Mononuclear cell (primary cell): Measurements from ENCODE around the gene GUCA2B. TPM values are rescaled to one million over a fixed set of nuclear protein-coding genes. Genes with fewer than 3 reads are reported as not detected.

Source experiments
- H3K27me3 ChIP-seq: 2 replicates; pipeline ENCODE4 v1.6.0; 2011; ENCODE audit warnings: low read length, control low read depth; ENCODE audit not compliant: insufficient read depth
- H3K4me1 ChIP-seq: 2 replicates; pipeline ENCODE4 v1.5.1; 2011; ENCODE audit warnings: mild to moderate bottlenecking, low read length, control low read depth; ENCODE audit not compliant: insufficient read depth
- H3K4me3 ChIP-seq: 2 replicates; pipeline ENCODE4 v1.5.1; 2011; ENCODE audit warnings: mild to moderate bottlenecking, low read length, moderate library complexity
- H3K9me3 ChIP-seq: 2 replicates; pipeline ENCODE4 v1.5.1; 2011; ENCODE audit warnings: low read depth, mild to moderate bottlenecking, control low read depth, low read length
- total RNA-seq: library from RNA; depleted of rRNA; stranded (reverse); fragments of >200 nt; gene quantifications from one replicate; pipeline ENCODE4 v1.2.3, GENCODE V29; 2012

Gene GUCA2B
- total RNA-seq, 1 donor, result not detected

DNA sequence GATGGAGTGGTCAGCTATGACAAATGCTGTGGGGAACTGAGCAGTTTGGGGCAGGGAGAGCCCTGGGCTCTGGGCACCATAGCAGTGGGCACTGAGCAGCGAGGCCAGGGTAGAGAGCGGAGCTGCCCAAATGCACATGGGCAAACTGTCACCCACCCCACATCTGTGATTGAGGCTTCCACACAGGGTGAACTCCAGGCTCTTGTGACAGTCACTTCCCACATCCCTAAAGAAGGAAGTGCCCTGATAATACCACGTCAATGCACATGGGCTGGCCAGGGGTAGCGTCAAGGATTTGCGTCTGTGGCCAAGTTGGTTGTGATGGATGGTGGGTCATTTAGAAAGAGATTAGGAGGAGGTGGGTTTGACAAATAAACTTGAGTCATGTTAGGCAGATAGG, 2.6 kb upstream of the GUCA2B start:
- H3K4me3 ChIP-seq, result no peak overlapping the region
- H3K9me3 ChIP-seq, result no peaks in the 10 kb centered on the region
- no peaks in the 10 kb centered on the region for H3K4me1 ChIP-seq
- H3K27me3 ChIP-seq, result no peaks in the 10 kb centered on the region

DNA sequence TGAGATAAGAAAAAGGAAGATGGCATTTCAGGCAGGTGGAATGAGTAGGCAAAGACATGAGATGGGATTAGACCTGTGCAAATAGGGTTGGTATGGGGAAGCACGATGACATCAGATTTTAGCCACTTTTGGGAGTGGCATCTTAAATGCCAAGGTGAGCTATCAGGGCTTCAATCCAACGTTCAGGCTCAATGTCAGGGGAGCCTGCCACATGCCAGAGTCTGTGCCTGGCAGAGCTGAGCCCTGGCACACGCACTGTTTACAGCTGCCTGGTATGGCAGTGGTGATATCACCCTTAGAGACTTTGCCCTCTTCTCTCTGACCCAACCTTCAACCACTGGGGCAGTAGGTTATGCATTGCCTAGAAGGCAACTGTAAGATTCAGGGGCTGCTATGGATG, 1.1 kb upstream of the GUCA2B start:
- H3K9me3 ChIP-seq, result no peaks in the 10 kb centered on the region

DNA sequence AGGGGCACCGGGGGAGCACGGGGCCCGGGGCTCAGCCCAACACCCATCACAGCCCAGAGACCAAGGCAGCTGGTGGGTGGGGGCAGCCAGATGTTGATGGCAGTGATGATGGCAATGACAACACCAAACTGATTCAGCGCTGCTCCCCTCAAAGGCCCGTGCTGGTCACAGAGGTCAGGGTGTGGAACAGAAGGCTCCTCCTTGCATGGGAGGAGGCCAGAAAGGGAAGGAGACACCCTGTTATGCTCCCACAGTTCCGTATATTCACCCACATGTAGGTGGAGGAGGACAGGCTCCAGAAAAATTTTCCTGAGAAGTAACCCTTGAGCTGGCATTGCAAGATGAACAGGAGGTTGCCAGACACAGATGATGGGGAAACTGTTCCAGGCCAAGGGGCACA, 414 bp downstream of the GUCA2B start:
- no peaks in the 10 kb centered on the region for H3K9me3 ChIP-seq
- H3K27me3 ChIP-seq, result no peaks in the 10 kb centered on the region
- no peak overlapping the region for H3K4me3 ChIP-seq
- no peaks in the 10 kb centered on the region for H3K4me1 ChIP-seq

More for the DNA sequence above, 1.1 kb upstream of the GUCA2B start:
- H3K4me1 ChIP-seq, result no peaks in the 10 kb centered on the region
- no peak overlapping the region for H3K4me3 ChIP-seq
- no peaks in the 10 kb centered on the region for H3K27me3 ChIP-seq

DNA sequence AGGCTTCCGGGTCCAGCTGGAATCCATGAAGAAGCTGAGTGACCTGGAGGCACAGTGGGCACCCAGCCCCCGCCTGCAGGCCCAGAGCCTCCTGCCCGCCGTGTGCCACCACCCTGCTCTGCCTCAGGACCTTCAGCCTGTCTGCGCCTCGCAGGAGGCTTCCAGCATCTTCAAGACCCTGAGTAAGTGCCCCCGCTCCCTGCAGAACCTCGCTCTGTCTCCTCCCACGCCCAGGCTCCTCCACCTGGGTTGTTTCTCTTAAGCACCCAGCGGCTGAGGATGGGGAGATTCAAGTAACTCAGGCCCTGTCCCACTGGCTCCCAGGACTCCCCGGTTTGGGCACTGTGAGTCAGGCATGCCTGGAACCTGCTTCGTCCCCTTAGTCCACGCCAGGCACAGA, 1.5 kb downstream of the GUCA2B start:
- H3K27me3 ChIP-seq, result no peaks in the 10 kb centered on the region
- no peaks in the 10 kb centered on the region for H3K9me3 ChIP-seq
- H3K4me1 ChIP-seq, result no peaks in the 10 kb centered on the region
- no peak overlapping the region for H3K4me3 ChIP-seq

DNA sequence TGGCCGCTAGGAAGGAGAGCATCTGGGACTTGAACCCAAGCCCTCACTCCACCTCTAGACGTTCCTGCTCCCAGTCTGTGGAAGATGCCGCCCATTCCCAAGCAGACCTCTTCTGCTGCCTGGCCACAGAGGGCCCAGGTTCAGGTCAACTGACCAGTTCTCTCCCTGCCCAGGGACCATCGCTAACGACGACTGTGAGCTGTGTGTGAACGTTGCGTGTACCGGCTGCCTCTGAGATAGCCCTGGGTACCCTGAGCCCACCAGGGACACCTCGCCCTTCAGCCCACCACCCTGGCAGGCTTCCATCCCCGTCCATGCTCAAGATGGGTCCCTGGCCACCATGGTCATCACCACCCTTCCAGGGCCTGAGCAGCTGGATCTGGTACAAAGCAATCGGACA, 2.2 kb downstream of the GUCA2B start:
- Histone ChIP-seq H3K27me3 (no peaks in the 10 kb centered on the region), H3K9me3 (peaks cover 2% of the 10 kb centered on the region), H3K4me3 (no peak overlapping the region), H3K4me1 (no peaks in the 10 kb centered on the region)

DNA sequence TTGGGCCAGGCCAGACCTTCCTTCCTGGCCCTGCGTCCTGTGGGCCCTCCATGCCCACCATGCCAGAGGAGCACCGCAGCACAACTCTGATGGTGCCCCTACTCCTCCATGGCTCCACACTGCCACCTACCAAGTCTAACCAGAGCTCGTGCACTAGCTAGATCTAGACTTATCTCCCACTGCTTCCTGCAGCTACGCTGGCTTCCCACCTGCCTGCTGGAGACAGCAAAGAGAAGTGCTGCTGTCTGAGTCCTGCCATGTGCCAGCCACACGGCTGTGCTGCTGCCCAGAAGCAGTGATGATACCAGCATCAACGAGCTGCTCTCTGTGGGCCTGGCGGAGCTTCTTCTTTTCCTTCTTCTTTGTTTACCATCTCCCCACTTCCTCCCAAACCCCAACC, 4.5 kb downstream of the GUCA2B start:
- H3K27me3 ChIP-seq, result no peaks in the 10 kb centered on the region
- no peaks in the 10 kb centered on the region for H3K4me1 ChIP-seq
- H3K4me3 ChIP-seq, result no peak overlapping the region
- peaks cover 11% of the 10 kb centered on the region for H3K9me3 ChIP-seq

DNA sequence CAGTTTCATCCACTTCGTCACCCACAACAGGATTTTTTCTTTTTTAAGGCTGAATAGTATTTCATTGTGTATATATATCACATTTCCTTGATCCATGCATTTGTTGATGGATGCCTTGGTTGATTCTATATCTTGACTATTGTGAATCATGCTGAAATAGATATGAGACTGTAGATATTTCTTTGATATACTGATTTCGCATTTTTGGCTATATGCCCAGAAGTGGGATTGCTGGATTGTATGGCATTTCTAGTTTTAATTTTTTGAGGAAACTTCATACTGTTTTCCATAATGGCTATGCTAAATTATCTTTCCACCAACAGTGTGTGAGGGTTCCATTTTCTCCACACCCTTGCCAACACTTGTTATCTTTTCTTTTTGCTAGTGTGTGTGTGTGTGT, 5.0 kb downstream of the GUCA2B start:
- H3K27me3 ChIP-seq, result no peaks in the 10 kb centered on the region
- H3K4me3 ChIP-seq, result no peak overlapping the region
- H3K4me1 ChIP-seq, result no peaks in the 10 kb centered on the region
- peaks cover 11% of the 10 kb centered on the region for H3K9me3 ChIP-seq

DNA sequence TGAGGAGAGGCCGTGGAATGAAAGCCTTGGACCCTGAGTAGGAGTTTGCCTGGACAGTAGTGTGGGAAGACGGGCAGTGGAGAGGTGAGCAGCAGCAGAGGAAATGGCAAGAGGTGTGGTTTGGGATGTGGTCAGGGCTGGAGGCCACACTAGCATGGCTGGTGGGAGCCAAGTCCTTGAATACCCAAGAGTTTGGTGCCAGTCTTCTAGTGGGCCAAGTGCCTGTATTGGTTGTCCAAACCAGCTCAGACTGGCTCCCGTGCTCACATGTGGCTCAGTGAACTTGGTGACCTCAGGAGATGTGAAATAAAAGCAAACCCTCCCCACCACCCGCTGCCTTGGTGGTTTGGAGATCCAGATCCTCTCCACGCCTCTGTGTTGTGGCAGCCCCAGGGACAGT, 9.0 kb downstream of the GUCA2B start:
- H3K4me1 ChIP-seq, result no peaks in the 10 kb centered on the region
- H3K4me3 ChIP-seq, result no peak overlapping the region
- H3K9me3 ChIP-seq, result peaks cover 11% of the 10 kb centered on the region
- no peaks in the 10 kb centered on the region for H3K27me3 ChIP-seq

DNA sequence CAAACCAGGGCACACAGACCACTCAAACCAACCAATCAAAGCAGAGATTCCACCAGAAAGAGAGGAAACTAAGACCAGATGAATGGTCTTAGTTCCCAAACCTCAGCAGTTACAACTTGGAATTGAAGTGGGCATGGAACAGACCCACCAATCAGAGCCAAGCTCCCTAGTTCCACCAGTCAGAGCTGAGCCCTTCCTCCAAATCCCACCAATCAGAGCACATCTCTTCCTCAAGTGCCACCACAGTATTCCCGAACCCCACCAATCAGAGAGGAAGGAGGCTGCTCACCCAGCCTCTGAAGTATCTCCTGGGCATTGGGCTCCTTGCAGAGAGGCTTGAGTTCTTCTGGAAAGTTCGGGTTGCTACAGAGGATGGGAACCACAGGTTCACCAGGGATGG, 9.9 kb downstream of the GUCA2B start:
- no peaks in the 10 kb centered on the region for H3K4me1 ChIP-seq
- peaks cover 11% of the 10 kb centered on the region for H3K9me3 ChIP-seq
- no peaks in the 10 kb centered on the region for H3K27me3 ChIP-seq
- no peak overlapping the region for H3K4me3 ChIP-seq

DNA sequence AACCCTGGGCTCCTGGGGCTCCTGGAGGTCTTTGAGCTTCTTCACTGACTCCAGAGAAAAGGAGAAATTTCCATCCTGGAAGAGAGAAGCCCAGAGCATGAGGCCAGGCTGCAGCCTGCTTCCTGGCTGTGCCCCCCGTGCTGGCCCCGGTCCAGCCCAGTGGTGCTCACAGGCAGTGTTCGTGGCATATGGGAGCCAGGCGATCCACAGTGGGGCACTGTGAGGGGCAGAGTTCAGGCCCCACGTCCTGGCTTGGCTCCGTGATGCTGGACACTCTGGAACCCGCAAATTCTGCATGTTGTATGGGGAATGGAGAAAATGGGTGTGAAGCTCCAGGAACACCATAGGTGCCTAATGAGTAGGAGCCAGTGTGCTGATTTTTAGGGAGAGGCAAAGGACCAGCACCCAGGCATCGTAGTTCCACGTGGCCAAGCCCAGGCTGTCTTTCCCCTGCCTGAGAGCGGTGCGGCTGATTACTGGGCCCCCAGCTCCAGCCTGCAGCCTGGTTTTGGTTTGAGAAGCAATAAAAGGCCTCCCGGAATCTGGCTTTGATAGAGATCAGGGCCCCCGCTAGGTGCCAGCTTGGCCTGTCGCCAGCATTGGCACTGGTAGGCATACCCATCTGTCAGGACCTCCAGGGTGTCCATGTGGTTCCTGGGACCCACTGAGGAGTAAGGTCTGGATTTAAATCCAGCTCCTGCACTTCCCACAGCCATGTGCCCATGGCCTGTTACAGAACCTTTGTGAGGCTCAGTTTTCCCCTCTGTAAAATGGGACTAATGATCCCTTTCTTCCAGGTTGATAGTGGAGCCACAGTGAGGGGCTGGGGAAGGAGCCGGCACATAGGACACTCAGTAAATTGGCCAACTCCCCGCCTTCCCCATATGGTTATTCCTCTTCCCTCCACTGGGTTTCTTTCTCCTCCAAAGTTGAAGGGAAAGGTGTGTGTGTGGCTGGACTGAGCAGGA, 10.6 kb downstream of the GUCA2B start:
- H3K4me3 ChIP-seq, result no peak overlapping the region
- H3K4me1 ChIP-seq, result no peaks in the 10 kb centered on the region
- H3K9me3 ChIP-seq, result peaks cover 11% of the 10 kb centered on the region
- no peaks in the 10 kb centered on the region for H3K27me3 ChIP-seq

DNA sequence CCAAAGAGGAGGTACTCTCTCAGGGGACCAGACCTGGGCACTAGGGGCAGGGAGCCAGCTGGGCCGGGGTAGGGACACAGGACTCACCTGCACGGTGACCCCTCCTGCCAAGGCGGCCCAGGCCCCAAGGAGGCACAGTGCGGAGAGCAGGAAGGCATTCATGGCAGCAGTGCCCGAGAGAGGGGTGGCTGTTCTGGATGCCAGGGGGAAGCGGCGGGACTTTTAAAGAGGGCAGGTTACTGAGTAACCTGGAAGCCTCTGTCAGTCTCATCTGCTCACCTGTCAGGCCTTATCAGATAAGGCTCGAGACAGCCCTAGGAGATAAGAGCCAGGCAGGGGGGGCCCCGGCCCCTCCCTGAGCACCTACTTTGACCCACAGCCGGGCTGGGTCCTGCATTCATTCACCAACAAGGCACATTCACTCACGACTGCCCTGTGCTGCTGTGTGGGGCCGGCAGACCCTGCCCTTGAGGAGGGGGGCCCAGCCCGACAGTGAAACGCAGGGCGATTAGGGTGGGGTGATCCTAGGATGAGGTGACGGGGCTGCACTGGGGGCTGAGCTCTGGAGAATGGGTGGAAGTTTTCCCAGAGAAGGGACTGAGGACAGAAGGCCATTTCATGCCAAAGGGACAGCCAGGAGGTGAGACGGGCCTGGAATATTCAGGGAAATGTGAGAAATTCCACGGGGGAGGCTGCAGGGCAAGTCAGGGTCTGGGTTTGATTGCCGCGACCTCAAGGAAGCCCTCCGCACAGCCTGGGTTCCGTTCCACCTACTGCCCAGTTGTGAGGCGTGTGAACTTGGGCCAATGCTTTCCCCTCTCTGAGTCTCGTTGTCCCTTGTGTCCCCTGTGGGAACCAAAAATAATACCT, 11.6 kb downstream of the GUCA2B start, which contains the start of gene GUCA2A:
Gene GUCA2A, minus strand, starts transcription at position 195 of the 870 bp plus-strand sequence. Its CDS starts 33 bp downstream, at position 162.
- H3K9me3 ChIP-seq, result peaks cover 11% of the 10 kb centered on the region
- no peaks in the 10 kb centered on the region for H3K4me1 ChIP-seq
- H3K27me3 ChIP-seq, result no peaks in the 10 kb centered on the region
- no peak within 1 kb of the TSS for H3K4me3 ChIP-seq

DNA sequence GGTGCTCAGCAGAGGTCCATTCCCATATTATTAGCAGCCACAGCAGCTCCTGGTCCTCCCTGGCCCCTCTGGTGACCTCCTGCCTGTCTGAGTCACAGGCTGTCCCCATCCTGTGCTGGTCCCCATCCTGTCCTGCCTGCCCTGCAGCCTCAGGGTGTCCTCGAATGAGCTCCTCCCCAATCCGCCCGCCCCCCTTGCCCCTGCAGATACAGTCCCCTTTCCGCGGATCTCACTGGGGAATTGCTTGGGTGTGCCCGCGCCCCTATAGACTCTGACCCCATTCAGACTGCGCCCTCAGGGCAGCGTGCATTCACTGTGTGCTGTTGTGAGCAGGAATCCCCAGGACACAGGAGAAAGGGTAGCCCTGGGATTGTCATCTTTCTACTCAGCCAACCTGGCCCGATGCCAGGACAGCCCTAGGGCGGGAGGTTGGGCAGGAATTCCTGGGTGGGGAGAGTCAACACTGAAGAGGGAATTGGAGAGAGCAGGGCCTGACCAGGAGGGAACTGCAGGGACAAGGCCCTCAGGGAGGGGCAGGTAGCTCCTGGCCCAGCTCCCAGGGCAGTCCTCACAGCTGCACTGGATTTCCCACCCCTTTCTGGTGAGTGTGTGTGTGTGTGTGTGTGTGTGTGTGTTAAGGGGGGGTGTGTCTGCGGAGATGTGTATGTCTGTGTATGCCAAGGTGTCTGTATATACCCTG, 12.5 kb downstream of the GUCA2B start:
- Histone ChIP-seq H3K27me3 (no peaks in the 10 kb centered on the region), H3K9me3 (peaks cover 6% of the 10 kb centered on the region), H3K4me1 (no peaks in the 10 kb centered on the region), H3K4me3 (no peak overlapping the region)

DNA sequence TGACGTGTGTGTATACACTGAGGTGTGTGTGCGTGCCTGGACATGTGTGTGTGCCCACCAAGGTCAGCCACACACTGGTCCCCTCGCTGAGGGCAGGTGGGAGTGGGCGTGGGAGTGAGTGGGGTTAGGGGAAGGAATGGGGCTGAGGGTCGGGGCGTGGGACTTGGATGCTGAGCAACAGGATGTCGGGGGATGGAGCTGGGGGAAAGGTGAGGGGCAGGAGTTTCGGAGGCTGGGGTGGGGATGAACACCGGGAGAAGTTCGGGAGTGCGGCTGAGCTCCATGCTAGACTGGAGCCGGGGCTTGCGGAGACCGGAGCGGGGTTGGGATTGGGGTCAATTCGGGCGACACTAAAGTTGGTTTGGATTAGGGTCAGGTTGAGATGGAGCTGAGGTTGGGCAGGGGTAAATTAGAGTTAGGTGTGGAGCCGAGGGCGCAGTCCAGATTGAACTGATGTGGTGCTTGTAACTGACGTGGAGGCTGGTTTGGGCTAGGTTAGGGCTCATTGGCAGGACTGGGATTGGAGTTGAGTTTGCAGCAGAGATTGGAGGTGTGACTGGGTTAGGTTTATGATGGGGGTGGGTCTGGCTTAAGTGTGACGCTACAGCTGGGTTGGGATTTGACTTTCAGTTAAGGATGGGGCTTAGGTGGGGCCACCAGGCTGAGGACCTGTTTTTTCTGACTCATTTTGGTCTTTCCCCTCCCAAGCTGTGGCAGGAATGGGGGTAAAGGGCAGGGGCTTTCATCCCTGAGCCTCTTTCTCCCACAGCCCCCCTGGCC, 14.6 kb downstream of the GUCA2B start:
- H3K4me1 ChIP-seq, result no peaks in the 10 kb centered on the region
- no peaks in the 10 kb centered on the region for H3K9me3 ChIP-seq
- no peaks in the 10 kb centered on the region for H3K27me3 ChIP-seq
- no peak overlapping the region for H3K4me3 ChIP-seq

DNA sequence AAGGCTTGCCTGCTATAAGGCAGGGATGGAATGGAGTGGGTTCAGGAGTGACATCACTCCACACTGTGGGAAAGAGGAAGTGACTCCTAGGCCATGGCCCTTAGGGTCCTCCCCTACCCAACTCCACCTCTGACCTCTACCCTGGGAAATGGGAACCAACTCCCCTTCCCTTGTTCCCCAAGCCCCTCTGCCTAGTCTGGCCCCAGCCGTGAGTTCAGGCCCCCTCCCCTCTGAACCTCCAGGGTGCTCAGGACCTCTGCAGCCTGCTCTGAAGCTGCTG, 15.1 kb downstream of the GUCA2B start:
- H3K9me3 ChIP-seq, result no peaks in the 10 kb centered on the region
- no peaks in the 10 kb centered on the region for H3K4me1 ChIP-seq
- no peak overlapping the region for H3K4me3 ChIP-seq
- no peaks in the 10 kb centered on the region for H3K27me3 ChIP-seq
